Ureter (tissue), 1 donor: Measurements from ENCODE around the gene C3orf20. TPM values are rescaled to one million over a fixed set of nuclear protein-coding genes. Genes with fewer than 3 reads are reported as not detected.
A peak's percentile ranks its signal among the peaks of the same experiment; 100 is the strongest.
"Not testable (repeated sequence)": the region's sequence is repeated elsewhere in the genome, so short reads cannot be mapped to it uniquely, and the experiment has no call there.

Experiments
- DNase-seq: peaks from one replicate; pipeline ENCODE4 v3.0.0-alpha.2; 2020; ENCODE audit warnings: low spot score
- total RNA-seq: library from RNA; stranded (reverse); gene quantifications from one replicate; pipeline ENCODE4 v1.2.4, GENCODE V29; 2023
- donor health status: DM: yes; HTN: yes; CAD: no.

C3orf20 gene
- total RNA-seq, 1 donor from 2014 or later, result 0.31 TPM

DNA sequence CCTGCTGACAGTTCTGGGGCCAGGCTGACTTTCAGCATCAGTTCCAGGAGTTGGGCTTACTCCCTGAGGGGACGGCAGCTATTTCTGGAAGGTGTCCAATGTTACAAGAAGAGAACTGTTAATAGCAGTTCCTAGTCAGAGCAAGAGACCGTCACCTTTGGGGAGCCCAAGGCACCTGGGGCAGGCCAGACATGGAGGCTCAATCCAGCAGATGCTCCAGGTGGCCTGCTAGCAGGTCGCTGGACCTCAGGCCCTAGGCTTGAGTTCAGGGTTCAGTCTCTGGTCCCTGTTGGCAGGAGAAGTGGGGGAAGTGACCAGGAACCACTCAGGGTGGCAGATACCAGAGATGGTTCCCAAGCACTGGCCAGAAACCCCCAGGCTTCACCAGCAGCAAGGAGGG is 25.9 kb downstream of the C3orf20 start:
- no peak for DNase-seq

DNA sequence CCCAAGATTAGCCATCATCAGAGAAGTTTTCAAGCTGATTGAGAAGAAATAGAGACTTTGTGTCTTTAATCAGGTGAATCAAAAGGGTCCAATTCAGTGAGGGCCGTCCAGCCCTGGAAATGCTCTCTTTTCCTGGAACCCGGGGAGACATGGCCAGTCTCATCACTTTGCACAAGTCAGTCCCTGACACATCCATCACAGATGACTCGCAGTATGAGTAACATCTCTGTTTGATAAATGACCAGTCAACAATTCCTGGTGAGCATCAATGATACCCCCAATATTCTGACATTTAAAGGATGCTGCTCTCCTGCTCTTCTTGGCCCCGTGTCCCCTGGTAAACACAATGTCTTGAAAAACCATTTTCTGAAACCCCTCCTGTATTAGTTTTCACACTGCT is 26.7 kb downstream of the C3orf20 start:
- DNase-seq, result no peak

DNA sequence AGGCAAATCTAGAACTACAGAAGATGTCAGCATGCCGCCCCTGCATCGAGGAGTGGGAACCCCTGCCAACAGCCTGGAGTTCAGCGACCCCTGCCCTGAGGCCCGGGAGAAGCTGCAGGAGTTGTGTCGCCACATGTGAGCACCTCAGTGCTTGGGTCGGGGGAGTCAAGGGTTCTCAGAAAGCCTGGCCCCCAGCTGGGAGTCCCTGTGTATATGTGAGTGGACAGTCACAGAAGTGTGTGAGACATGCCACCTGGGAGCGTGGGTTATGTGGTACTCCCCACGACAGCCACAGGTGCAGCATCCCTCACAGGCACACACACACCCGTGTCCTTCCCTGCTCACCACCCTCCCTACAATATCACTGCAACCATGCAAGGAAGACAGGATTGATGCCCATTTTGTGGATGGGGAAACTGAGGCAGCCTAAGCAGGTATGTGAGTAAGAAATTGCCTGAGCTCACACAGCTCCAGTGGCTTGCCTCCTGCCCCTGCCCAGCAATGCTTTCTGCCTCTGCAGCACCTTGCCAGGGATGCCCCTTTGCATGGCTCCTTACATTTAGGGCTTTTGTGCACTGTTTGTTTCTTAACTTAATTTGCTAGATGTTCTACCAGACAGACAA is 28.3 kb downstream of the C3orf20 start:
- DNase-seq, result no peak

DNA sequence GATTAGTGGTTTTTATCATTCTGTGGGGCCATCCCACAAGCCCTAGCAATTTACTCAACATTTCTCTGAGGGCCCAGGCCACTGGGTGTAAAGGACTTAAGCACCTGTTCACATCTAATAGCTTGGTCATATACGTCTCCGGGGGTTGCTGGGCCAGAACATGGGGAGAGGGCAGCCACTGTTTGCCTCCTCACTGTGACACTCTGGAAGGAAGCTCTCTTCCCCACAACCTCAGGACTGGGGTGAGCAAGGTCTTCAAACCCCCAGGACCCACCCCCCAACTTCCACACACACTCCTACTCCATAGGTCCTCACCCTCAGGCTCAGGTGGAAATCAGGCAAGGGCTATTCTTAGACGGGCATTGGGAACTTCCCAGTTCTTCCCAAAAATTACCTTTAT is 28.9 kb downstream of the C3orf20 start:
- DNase-seq, result no peak

DNA sequence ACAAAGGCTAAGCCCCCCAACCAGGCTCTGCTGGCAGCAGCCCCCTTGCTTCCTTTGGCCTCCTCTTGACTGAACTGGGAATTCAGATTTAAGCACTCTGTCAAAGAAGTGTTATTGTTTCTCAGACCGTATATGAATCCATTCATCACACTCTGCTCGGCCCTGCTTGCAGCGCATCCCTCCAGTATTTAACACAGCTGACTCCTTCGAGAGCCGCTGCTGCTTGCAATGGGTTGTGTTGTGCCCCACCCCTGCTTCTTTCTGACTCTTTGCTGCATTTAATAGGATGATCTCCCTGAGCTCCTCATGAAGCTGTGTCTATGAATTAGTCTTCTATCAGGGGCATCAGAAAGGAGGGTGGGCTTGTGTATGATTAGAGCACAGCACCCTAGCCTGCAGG is 31.2 kb downstream of the C3orf20 start:
- no peak for DNase-seq

DNA sequence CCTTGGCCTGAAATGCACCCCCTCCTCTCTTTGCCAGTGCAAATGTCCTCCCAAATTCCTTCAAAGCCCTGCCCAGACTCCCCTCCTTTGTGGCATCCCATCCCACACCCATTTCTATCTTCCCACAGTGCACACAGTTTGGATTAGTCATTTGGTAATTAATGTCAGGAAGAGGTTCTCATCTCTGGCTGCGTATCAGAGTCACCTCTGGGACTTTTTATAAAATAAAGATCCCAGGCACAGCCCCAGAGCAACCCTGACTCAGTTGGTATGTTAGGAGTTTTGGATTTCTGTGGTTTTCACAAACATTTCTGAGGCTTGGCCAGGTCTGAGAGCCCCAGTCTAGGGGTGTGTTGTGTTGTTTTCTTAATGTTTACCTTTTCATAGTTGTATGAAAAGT is 41.6 kb downstream of the C3orf20 start:
- no peak for DNase-seq

DNA sequence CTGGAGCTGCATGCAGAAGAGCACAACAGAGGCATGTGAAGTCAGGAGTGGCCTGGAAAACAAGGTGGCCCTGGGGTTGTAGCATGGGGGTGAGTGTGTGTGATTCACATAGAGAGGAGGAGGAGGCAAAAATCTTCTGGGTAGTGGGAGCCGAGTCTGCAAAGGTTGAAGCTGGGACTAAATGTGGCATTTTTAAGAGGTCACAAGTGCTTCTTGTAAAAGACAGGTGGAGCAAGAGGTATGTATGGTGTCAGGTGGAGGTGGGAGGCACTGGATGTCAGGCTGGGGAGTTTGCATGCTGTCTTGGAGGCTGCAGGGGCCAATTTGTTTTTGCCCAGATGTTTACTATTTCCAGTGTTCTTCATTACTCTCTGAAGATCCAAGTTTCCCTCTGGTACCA is 42.4 kb downstream of the C3orf20 start:
- no peak for DNase-seq

DNA sequence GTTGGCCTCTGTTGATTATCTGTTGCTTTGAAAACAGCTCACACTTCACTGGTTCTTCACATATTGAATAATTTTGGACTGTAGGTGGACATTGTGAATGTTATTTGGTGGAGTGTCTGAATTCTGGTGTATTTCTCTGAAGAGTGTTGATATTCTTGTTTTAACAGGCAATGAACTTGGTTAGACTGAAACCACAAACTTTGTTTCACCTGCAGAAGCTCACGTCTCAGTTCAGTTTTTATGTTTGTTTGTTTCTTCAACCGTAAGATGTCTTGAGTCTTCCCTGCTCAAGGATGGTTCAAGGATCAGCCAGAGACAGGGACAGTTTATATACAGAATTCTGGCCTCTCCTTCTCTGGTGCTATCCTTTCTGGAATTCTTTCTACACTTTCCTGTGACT is 43.6 kb downstream of the C3orf20 start:
- DNase-seq, result no peak

DNA sequence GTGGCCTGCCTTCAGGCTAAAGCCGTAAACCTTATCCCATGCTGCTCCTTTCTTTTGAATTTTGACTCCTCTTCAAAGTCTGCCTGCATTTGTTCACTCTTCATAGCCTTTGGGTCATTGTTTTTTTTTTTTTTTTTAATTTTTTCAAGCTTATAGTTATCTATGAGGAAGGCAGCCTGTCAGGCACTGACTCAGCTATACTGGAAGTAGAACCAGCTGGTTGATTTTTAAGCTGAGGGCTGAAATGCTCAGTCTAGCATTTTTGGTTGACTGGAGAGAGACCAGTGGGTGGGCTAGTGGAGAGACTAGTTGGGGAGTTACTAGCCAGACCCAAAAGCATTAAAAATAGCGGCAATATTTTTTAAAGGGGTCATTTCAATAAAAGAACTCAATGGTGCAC is 44.1 kb downstream of the C3orf20 start:
- DNase-seq, result no peak

DNA sequence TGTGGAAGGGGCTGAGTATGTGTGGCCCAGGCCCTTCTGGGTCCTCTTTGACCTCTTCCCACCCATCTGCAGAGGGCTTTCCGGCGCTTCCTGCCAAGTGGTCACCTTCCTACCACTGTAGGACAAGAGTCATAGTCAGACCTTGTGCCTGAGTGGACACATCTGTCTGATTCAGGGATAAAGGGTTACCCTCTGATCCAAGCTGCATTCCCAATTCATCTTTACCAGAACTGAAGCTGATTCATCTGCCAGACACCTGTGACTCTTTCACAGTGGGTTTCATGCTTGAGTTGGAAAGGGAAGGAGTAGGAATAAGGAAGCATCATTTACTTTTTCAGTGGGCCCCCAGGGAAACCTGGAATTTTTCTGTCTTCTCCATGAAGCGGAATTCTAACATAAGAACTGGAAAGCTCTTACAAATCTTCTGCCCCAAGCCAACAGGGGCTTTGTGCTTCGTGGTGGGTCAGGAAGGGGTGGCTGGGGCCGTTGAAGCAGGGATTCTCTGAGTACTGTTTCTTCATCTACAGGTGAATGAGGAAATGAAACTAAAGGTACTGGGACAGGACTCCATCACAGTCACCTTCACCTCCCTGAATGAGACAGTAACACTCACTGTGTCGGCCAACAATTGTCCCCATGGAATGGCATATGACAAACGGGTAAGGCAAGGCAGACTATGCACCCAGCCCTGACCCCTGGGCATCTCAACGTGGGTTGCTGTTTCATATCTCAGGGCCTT is 46.4 kb downstream of the C3orf20 start:
- no peak for DNase-seq

DNA sequence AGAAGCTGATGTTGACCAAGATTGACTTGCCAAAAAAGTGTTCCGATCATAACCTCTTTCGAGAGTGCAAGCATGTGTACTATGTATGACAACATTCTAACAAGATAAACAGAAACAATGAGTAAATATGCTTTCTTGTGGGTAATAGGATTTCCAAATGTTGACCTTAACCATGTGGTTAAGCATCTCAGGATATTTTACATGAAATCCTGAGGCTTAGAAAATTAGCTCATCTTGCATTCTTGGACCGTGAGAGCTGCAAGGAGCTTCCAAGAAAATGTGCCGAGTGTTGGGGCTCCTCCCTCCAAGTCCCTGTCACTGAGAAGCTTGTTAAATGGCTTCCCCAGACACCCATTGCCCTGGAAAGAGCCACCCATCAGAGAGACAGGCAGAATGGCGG is 50.1 kb downstream of the C3orf20 start:
- peak; percentile 65 for DNase-seq

DNA sequence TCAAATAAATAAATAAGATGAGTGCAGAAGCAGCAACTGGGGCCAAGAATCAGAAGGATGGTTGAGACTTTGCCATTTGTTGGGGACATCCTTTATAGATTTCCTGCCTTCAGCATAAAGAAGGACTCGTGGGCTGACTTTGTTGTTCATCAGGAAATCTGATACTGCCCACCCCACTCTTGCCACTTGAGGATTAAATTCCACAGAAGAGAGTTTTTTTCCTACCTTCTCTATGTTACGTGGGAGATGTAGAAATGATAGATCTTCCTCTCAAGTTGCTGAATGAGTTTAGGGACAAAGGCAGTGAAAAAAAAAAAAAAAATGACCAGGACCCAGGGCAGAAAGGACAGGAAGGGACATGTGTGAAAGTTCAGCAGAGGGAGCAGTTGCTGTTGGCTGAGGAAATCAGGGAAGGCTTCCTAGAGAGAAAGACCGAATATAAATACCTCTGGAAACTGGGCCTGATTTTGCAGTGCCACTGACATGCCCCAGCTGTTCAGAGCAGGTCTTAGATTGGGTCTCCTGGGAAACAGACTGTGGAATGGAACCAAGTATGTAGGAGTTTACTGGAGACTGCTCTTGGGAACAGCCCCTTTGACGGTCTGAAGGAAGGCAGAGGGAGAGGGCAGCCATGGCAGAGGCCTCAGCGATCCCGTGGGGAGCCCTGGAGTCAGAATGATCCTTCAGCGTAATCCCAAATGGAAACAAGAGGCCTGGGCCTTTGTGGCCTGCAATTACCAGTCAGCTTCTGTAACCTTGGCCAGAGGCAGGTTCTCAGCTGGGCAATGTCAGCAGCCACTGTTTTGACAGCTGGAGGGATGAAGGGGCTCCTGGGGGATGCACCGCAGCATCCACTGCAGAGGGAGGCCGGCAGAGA is 50.9 kb downstream of the C3orf20 start:
- peak; percentile 68 for DNase-seq

DNA sequence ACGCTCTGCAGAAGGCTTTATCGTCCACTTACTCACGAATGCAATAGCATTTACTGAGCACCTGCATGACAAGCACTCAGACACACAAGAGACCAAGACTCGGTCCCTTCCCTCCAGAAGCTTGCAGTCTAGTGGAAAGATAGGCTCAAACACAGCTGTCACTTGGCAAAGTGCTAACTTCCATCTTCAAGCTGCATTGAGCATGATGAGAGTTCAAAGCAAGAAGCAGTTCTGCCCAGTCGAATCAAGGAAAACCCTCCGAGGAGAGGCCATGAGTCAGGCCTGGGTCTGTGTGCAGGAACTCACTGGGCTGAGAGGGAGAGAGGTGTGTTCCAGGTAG is 51.5 kb downstream of the C3orf20 start:
- DNase-seq, result no peak

DNA sequence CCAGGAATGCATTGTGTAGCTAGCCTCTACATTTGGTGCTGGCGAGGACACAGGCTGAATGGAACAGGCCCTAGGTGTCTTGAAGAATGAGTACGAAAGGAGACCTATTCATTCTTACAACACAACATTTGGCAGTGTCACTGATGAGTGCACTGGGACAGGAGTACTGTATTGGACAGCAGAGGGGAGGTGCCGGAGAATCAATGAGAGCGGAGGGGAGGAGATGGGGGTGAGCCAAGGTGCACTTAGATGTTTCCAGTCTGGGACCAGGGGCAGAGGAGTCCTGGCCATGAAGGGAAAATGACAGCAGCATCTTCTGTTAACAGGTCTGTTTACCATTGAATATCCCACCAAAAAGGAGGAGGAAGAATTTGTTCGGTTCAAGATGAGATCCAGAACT is 53.2 kb downstream of the C3orf20 start:
- DNase-seq, result no peak

DNA sequence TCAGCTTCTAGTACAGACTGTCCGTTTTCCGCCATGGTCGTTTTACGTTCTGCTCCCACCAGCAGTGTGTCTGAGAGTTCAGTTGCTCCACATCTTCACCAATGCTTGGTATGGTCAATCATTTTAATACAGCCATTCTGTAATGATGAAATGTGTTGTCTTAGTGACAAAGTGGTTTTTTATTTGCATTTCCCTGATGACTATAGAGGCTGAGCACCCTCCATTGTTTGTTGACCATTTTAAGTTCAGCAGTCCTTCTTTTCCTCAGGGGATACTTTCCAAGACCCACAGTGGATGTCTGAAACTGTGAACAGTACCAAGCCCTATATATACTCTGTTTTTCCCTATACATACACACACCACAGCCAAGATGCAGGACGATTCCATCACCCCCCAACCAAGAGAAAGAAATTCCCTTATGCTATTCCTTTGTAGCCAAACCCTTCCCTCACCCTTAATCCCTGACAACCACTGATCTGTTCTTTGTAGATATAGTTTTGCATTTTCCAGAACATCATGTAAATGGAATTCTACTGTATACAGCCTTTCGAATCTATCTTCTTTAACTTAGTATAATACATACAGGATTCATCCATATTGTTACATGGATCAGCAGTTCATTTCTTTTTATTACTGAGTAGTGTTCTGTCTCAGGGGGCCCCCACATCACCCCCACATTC is 55.9 kb downstream of the C3orf20 start:
- DNase-seq, result no peak

DNA sequence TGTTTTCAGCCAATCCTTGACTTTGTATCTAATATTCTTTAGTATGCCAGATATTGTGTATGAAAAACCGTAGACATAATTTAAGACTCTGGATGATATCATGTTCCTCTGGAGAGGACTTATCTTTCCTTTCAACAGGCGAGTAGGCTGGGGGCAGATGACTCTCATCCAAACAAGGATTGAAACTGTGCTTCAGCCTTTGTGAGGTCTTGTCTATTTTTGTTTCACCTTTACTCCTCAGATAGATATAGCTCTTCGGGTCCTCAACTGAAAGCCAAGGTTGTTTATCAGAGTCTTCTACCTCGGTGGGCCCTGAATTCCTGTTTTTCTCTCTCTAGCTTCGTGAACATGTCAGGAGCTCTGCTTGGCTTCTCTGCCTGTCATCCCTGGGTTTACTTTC is 66.0 kb downstream of the C3orf20 start:
- DNase-seq, result no peak

DNA sequence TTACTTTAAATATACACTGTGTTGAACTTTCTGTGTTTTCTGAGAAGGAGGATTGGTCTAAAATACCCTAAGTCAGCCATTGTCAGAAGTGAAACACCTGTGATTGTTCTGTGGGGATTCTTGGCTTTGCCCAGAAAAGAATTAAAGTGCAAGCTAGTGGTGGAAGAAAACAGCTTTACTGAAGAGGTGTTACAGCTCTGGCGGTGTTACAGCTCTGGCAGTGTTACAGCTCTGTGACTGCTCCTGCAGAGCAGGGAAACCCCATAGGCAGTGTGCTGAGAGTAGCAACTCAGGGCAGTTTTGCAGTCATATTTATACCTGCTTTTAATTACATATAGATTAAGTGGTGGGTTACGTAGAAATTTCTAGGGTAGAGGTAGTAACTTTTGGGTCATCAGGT is 66.6 kb downstream of the C3orf20 start:
- no peak for DNase-seq

DNA sequence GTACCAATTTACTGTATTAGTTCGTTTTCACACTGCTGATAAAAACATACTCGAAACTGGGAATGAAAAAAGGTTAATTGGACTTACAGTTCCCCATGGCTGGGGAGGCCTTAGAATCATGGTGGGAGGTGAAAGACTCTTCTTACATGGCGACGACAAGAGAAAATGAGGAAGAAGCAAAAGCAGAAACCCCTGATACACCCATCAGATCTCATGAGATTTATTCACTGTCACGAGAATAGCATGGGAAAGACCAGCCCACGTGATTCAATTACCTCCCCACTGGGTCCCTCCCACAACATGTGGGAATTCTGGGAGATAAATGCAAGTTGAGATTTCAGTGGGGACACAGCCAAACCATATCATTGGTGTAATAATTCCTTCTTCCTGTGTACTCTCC is 69.6 kb downstream of the C3orf20 start:
- no peak for DNase-seq

DNA sequence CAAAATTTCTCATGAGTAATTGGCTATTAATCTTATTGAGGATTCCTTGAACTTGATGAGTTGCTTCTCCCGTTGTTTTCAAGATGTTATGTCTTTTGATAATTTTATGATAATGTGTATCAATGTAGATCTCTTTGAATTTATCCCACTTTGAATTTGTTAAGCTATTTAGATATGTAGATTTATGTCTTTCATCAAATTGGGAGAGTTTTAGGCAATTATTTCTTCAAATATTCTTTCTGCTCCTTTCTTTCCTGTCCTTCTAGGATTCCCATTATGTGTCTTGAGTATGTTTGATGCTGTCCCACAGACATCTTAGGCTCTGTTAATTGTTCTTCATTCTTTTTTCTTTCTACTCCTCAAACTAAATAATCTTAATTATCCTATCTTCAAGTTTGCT is 75.7 kb downstream of the C3orf20 start:
- DNase-seq, result no peak

DNA sequence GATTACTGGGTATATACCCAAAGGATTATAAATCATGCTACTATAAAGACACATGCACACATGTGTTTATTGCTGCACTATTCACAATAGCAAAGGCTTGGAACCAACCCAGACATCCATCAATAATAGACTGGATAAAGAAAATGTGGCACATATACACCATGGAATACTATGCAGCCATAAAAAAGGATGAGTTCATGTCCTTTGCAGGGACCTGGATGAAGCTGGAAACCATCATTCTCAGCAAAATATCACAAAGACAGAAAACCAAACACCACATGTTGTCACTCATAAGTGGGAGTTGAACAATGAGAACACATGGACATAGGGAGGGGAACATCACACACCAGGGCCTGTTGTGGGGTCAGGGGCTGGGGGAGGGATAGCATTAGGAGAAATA is 78.0 kb downstream of the C3orf20 start:
- not testable (repeated sequence) for DNase-seq

DNA sequence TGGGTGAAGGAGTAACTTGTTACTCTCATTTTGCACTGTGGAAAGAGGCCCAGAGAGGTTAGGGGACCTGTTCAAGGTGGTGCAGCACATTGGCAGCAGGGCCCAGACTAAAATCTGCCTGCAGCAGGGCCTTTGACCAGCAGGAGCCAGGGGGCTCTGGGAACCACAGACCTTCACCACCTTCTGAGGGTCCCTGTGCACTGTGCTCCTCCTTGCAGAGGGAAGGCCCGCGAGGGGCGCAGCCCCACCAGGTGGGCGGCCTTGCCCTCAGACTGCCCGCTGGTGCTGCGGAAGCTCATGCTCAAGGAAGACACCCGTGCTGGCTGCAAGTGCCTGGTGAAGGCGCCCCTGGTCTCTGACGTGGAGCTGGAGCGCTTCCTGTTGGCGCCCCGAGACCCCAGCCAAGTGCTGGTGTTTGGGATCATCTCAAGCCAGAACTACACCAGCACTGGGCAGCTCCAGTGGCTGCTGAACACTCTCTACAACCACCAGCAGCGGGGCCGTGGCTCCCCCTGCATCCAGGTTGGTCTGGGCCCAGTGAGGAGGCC is 82.3 kb downstream of the C3orf20 start:
- no peak for DNase-seq

DNA sequence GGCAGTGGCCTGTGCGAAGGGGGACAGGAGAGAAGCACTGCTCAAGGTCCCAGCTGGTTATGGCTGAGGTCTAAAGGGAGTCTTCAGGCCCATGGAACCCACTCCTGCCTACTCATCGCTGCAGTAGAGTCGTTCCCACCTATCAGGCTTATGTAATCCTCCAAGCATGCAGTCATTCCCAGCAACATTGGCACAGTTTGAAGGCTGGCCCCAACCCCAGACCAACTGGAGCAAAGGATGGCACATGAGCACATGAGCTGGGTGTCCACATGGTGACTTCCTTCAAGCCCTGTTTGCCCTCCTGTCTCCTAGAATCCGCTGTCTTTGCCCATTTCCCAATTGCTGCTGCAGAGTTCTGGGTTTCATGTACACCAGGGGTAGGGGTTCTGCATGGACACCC is 83.4 kb downstream of the C3orf20 start:
- no peak for DNase-seq
